ENCODE results near the gene UHRF1.
A peak's percentile ranks its signal among the peaks of the same experiment; 100 is the strongest.

Gene UHRF1

DNA sequence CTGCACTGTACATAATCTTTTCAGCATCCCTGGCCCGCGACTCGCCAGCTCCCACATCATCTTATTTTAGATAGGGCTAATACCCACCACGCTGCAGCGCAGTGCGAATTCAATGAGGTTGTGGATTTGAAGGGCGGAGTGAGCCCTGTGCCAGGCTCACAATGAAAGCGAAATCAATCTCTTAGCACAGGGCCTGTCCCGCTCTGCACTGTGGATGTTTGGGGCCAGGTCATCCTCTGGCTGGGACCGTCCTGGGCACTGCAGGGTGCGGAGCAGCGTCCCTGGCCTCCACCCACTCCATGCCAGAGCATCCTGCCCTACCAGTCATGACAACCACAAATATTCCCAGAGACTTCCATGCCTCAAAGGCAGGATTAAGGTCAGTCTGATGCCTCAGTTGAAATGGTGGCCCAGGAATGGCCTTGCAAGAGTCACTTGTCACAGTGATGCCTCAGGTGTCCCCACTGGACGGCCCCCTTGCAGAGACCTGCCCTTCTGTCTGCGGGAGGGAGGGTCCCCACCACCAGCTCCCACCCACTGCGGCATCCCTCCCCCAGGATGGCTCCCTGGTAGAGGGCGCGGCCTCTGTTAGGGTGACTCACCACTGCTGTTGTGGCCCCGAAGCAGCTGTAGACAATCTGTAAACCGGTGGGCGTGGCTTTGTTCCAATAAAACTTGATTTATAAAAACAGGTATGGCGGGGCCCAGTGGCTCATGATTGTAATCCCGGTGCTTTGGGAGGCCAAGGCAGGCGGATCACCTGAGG is 5.6 kb downstream of the UHRF1 start:
- Histone ChIP-seq H3K27me3 (ENCODE audit: insufficient read depth, low read length, poor library complexity, severe bottlenecking) (no peaks in the 10 kb centered on the region), H3K4me2 (ENCODE audit: low read depth, low read length, poor library complexity, severe bottlenecking) (peak overlapping the region; percentile 94), H3K9me3 (ENCODE audit: insufficient read depth, low read depth, low read length) (no peaks in the 10 kb centered on the region), H3K4me3 (ENCODE audit: low read length, poor library complexity, severe bottlenecking) (peak overlapping the region; percentile 80), H3K9me2 (replicated peaks; ENCODE audit: low read depth, low read length) (no peaks in the 10 kb centered on the region), H4K20me1 (ENCODE audit: insufficient read depth, low read length, poor library complexity, severe bottlenecking) (peaks cover 44% of the 10 kb centered on the region), H2AFZ (ENCODE audit: low read length) (no peak overlapping the region), H3K79me2 (ENCODE audit: insufficient read depth, low read length) (peaks cover 98% of the 10 kb centered on the region), H3F3A (ENCODE audit: low read depth) (peaks cover 8% of the 10 kb centered on the region), H3K36me3 (ENCODE audit: insufficient read depth, low read length) (peaks cover 24% of the 10 kb centered on the region; the same call in 1 of the 2 replicates), H3K9ac (ENCODE audit: low read depth, low read length, poor library complexity, severe bottlenecking) (peak overlapping the region; percentile 82), H3K4me1 (ENCODE audit: insufficient read depth, low read length, poor library complexity, severe bottlenecking) (peaks cover 50% of the 10 kb centered on the region)
- TF ChIP-seq, protein P1, sequence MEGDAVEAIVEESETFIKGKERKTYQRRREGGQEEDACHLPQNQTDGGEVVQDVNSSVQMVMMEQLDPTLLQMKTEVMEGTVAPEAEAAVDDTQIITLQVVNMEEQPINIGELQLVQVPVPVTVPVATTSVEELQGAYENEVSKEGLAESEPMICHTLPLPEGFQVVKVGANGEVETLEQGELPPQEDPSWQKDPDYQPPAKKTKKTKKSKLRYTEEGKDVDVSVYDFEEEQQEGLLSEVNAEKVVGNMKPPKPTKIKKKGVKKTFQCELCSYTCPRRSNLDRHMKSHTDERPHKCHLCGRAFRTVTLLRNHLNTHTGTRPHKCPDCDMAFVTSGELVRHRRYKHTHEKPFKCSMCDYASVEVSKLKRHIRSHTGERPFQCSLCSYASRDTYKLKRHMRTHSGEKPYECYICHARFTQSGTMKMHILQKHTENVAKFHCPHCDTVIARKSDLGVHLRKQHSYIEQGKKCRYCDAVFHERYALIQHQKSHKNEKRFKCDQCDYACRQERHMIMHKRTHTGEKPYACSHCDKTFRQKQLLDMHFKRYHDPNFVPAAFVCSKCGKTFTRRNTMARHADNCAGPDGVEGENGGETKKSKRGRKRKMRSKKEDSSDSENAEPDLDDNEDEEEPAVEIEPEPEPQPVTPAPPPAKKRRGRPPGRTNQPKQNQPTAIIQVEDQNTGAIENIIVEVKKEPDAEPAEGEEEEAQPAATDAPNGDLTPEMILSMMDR (conservative IDR thresholded peaks at IDR 0.05; ENCODE audit: low read length) = no peak

DNA sequence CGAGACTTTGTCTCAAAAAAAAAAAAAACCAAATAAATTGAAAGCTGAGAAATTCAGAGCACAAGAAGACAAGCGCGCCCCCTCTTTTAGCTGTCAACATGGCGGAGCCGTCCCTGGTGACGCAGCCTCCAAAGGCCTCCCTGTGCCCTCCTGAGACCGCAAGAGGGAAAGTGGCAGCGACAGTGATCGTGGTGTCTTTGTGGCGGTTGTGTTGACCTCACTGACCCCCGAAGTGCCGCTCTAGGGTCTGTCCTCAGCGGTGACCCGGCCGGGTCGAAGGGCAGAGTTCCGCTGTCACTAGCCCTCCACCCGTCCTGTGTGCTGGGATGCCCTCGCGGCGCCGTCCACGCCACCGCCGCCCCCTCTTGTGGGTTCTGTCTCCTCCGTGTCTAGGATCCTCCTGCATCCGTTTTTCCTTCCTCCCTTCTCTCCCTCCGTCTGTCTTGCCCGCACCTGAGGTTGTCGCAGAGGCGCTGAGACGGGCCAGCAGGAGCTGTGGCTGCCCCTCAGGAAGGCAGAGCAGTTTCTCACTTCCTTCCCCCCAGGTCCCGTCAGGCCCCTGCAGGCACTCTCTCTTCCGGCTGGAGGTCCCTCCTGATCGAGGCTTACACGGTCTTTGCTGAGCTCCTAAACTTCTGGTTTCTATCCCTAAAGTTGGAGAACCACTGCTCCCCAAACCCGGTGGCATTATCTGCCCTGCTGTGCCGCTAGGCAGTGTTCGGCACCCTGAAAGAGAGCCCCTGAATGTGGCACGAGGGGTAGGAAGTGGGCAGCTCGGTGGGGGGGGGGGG is 7.2 kb downstream of the UHRF1 start:
- H3K27me3 ChIP-seq (ENCODE audit: insufficient read depth, low read length, poor library complexity, severe bottlenecking) = no peaks in the 10 kb centered on the region
- peaks cover 44% of the 10 kb centered on the region for H4K20me1 ChIP-seq (ENCODE audit: insufficient read depth, low read length, poor library complexity, severe bottlenecking)
- H3F3A ChIP-seq (ENCODE audit: low read depth) = peaks cover 4% of the 10 kb centered on the region; the same call in 1 of the 2 replicates
- peaks cover 42% of the 10 kb centered on the region for H3K4me1 ChIP-seq (ENCODE audit: insufficient read depth, low read length, poor library complexity, severe bottlenecking)
- H3K79me2 ChIP-seq (ENCODE audit: insufficient read depth, low read length) = peaks cover 98% of the 10 kb centered on the region
- H3K9me2 ChIP-seq (replicated peaks; ENCODE audit: low read depth, low read length) = no peaks in the 10 kb centered on the region
- H2AFZ ChIP-seq (ENCODE audit: low read length) = peak overlapping the region; percentile 50; the same call in 1 of the 2 replicates
- H3K9me3 ChIP-seq (ENCODE audit: insufficient read depth, low read depth, low read length) = no peaks in the 10 kb centered on the region
- TF ChIP-seq, protein P1 (conservative IDR thresholded peaks at IDR 0.05; ENCODE audit: low read length) = no peak
- TF ChIP-seq EZH2phosphoT487 (IDR thresholded peaks at IDR 0.05; ENCODE audit: borderline replicate concordance) = no peak
- H3K4me2 ChIP-seq (ENCODE audit: low read depth, low read length, poor library complexity, severe bottlenecking) = peak overlapping the region; percentile 94
- peaks cover 35% of the 10 kb centered on the region; the same call in 1 of the 2 replicates for H3K36me3 ChIP-seq (ENCODE audit: insufficient read depth, low read length)
- peak overlapping the region; percentile 80 for H3K4me3 ChIP-seq (ENCODE audit: low read length, poor library complexity, severe bottlenecking)
- peak overlapping the region; percentile 82 for H3K9ac ChIP-seq (ENCODE audit: low read depth, low read length, poor library complexity, severe bottlenecking)

DNA sequence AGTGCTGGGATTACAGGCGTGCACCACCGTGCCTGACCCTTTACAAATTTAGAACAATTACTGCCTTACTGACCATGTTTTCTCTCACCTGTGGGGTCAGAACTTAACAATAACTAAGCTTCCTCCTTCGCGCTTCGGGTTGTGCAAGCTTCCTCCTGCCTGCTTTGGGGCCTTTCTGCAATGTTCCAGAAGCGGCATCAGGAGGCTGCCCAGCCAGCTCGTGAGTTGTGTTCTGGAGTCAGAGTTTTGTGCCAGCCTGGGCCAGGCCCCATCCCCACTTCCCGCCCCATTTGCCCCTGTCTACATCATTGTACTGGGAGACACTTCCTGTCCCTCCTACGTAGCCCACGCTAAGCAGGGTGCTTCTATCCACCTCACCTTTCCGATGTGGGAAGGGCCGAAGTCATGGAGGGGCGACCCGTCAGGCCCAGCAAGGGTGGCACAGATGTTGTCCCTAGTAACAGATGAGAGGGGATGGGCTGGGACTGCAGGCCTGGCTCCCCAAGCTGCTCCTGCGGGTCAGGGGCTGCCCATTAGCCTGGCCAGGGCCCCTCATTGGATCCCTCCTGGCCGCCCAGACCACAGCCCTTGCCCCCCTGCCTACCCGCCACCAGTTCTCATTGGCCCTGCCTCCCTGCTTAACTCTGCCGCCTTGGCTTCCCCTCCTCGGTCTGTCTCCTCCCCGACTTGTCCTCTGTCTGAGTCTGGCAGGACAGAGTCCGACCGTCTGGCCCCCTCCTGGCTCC is 13.4 kb downstream of the UHRF1 start:
- Histone ChIP-seq H3K9me2 (replicated peaks; ENCODE audit: low read depth, low read length) (no peaks in the 10 kb centered on the region), H3K9me3 (ENCODE audit: insufficient read depth, low read depth, low read length) (no peaks in the 10 kb centered on the region), H3K4me2 (ENCODE audit: low read depth, low read length, poor library complexity, severe bottlenecking) (no peak overlapping the region), H4K20me1 (ENCODE audit: insufficient read depth, low read length, poor library complexity, severe bottlenecking) (peaks cover 7% of the 10 kb centered on the region), H3K36me3 (ENCODE audit: insufficient read depth, low read length) (peaks cover 32% of the 10 kb centered on the region; the same call in 1 of the 2 replicates), H3K4me1 (ENCODE audit: insufficient read depth, low read length, poor library complexity, severe bottlenecking) (no peaks in the 10 kb centered on the region), H3K79me2 (ENCODE audit: insufficient read depth, low read length) (peaks cover 92% of the 10 kb centered on the region), H3F3A (ENCODE audit: low read depth) (no peaks in the 10 kb centered on the region), H2AFZ (ENCODE audit: low read length) (no peak overlapping the region), H3K9ac (ENCODE audit: low read depth, low read length, poor library complexity, severe bottlenecking) (no peak overlapping the region), H3K4me3 (ENCODE audit: low read length, poor library complexity, severe bottlenecking) (no peak overlapping the region), H3K27me3 (ENCODE audit: insufficient read depth, low read length, poor library complexity, severe bottlenecking) (no peaks in the 10 kb centered on the region)
- TF ChIP-seq, protein P1 (conservative IDR thresholded peaks at IDR 0.05; ENCODE audit: low read length) = no peak
